PC-3 (cell line): ENCODE data around the gene SAP130.

ENCODE experiments used
- CTCF ChIP-seq: fragments of 300-600 bp; sonication (generic); conservative IDR thresholded peaks from 2 replicates; pipeline ENCODE4 v1.5.1; 2017; ENCODE audit warnings: antibody characterized with exemption, low read depth, mild to moderate bottlenecking, low read length
- EZH2 ChIP-seq: fragments of 300-600 bp; sonication (generic); IDR thresholded peaks from one replicate; pipeline ENCODE4 v1.6.1; 2017; ENCODE audit warnings: antibody characterized with exemption, mild to moderate bottlenecking, low read length; ENCODE audit not compliant: unreplicated experiment

- no peak for TF ChIP-seq CTCF
- no peak for TF ChIP-seq EZH2
These were observed 98.4 kb downstream of the SAP130 start for GRCh38 chr2:127929449-127929848.
